SK-N-MC (cell line): ENCODE measurements around the gene HCN3.

Experiments used
- DNase-seq: peaks from one replicate; pipeline ENCODE4 v3.0.0-alpha.2; 2011; ENCODE audit warnings: low read depth, low spot score
- H3K27ac ChIP-seq: fragments of 200-600 bp; sonication (generic); 2 replicates; pipeline ENCODE4 v1.5.1; 2016; ENCODE audit warnings: mixed run types
- H3K36me3 ChIP-seq: fragments of 200-600 bp; sonication (generic); 2 replicates; pipeline ENCODE4 v1.6.1; 2017; ENCODE audit warnings: antibody characterized with exemption, low read length, mixed read lengths; ENCODE audit not compliant: insufficient read depth
- H3K4me3 ChIP-seq: fragments of 200-600 bp; sonication (generic); 2 replicates; pipeline ENCODE4 v1.5.1; 2016
- H3K9ac ChIP-seq: fragments of 200-600 bp; sonication (generic); 2 replicates; pipeline ENCODE4 v1.8.0; 2017; ENCODE audit warnings: mixed run types, mixed read lengths; ENCODE audit not compliant: insufficient read length
- H3K9me3 ChIP-seq: fragments of 200-600 bp; sonication (generic); 2 replicates; pipeline ENCODE4 v1.6.1; 2017; ENCODE audit warnings: low read depth, mild to moderate bottlenecking, antibody characterized with exemption, low read length, moderate library complexity, mixed read lengths
- EZH2 ChIP-seq: fragments of 200-600 bp; sonication (generic); IDR thresholded peaks from one replicate; pipeline ENCODE4 v1.6.1; 2017; ENCODE audit warnings: antibody characterized with exemption
- FOXP2 ChIP-seq: optimal IDR thresholded peaks from 2 replicates; pipeline ENCODE3; 2011; ENCODE audit warnings: mild to moderate bottlenecking, moderate library complexity; ENCODE audit not compliant: insufficient read depth; ENCODE audit errors: extremely low read length, control extremely low read depth
- POLR2AphosphoS5 ChIP-seq: IDR thresholded peaks from 2 replicates; pipeline ENCODE4 v1.6.1; 2012; ENCODE audit warnings: mild to moderate bottlenecking, low read depth, low read length, borderline replicate concordance

HCN3 gene

GRCh38 chr1:155308493-155309422 lies 31.5 kb downstream of the HCN3 start, which contains the start of gene FDPS:
TSS of gene FDPS (plus strand) at chr1:155308866. CDS start at chr1:155309790, 924 bp downstream.
- H3K9me3 ChIP-seq, result no peaks in the 10 kb centered on the region
- peaks cover 35% of the 10 kb centered on the region for H3K36me3 ChIP-seq
- peak within 1 kb of the TSS; percentile 97 for H3K27ac ChIP-seq
- peak within 1 kb of the TSS; percentile 93 for H3K9ac ChIP-seq
- TF ChIP-seq FOXP2, result peak; percentile 72
- TF ChIP-seq POLR2AphosphoS5, result peak; percentile 90
- TF ChIP-seq EZH2, result no peak
- peak within 1 kb of the TSS; percentile 84 for H3K4me3 ChIP-seq
- DNase-seq, result peak; percentile 96

GRCh38 chr1:155309423-155310021 lies 32.3 kb downstream of the HCN3 start:
- Histone ChIP-seq H3K36me3 (peaks cover 39% of the 10 kb centered on the region), H3K4me3 (peak overlapping the region; percentile 84), H3K9ac (peak overlapping the region; percentile 93), H3K27ac (peak overlapping the region; percentile 90), H3K9me3 (no peaks in the 10 kb centered on the region)
- TF ChIP-seq POLR2AphosphoS5 (peak; percentile 45; the same call in 1 of the 2 replicates), FOXP2 (peak; percentile 25), EZH2 (no peak)
- no peak for DNase-seq

- no peak for DNase-seq
- H3K27ac ChIP-seq, result no peak overlapping the region
- no peak overlapping the region for H3K4me3 ChIP-seq
- H3K36me3 ChIP-seq, result peaks cover 56% of the 10 kb centered on the region
- H3K9ac ChIP-seq, result no peak overlapping the region
- TF ChIP-seq FOXP2, result no peak
- TF ChIP-seq EZH2, result no peak
- no peak for TF ChIP-seq POLR2AphosphoS5
- H3K9me3 ChIP-seq, result no peaks in the 10 kb centered on the region
These were observed 36.0 kb downstream of the HCN3 start for GRCh38 chr1:155313261-155313660.

GRCh38 chr1:155316922-155317321 lies 39.7 kb downstream of the HCN3 start:
- peak overlapping the region; percentile 26; the same call in 1 of the 2 replicates for H3K27ac ChIP-seq
- no peak for DNase-seq
- no peaks in the 10 kb centered on the region for H3K9me3 ChIP-seq
- TF ChIP-seq POLR2AphosphoS5 (no peak; the same call in 1 of the 2 replicates), FOXP2 (no peak), EZH2 (no peak)
- peaks cover 47% of the 10 kb centered on the region for H3K36me3 ChIP-seq
- H3K4me3 ChIP-seq, result no peak overlapping the region
- no peak overlapping the region for H3K9ac ChIP-seq

- H3K9ac ChIP-seq, result no peak overlapping the region
- TF ChIP-seq FOXP2, result no peak
- 0 out of 2 replicates have a peak, but pooled peaks have one; percentile 4 for TF ChIP-seq POLR2AphosphoS5
- H3K4me3 ChIP-seq, result no peak overlapping the region
- H3K36me3 ChIP-seq, result peaks cover 38% of the 10 kb centered on the region
- H3K9me3 ChIP-seq, result no peaks in the 10 kb centered on the region
- peak overlapping the region; percentile 61; the same call in 1 of the 2 replicates for H3K27ac ChIP-seq
- DNase-seq, result no peak
These were observed 40.8 kb downstream of the HCN3 start for GRCh38 chr1:155318082-155318481.

GRCh38 chr1:155319536-155319935 lies 42.3 kb downstream of the HCN3 start:
- H3K27ac ChIP-seq, result peak overlapping the region; percentile 84
- no peak overlapping the region for H3K9ac ChIP-seq
- peaks cover 28% of the 10 kb centered on the region for H3K36me3 ChIP-seq

GRCh38 chr1:155320252-155320651 lies 43.0 kb downstream of the HCN3 start:
- Histone ChIP-seq H3K9ac (peak overlapping the region; percentile 50), H3K9me3 (no peaks in the 10 kb centered on the region), H3K27ac (peak overlapping the region; percentile 84), H3K4me3 (peak overlapping the region; percentile 79), H3K36me3 (peaks cover 22% of the 10 kb centered on the region)
- no peak for DNase-seq
- no peak for TF ChIP-seq POLR2AphosphoS5
- no peak for TF ChIP-seq EZH2
- TF ChIP-seq FOXP2, result no peak

More at GRCh38 chr1:155319536-155319935, 42.3 kb downstream of the HCN3 start:
- H3K9me3 ChIP-seq, result no peaks in the 10 kb centered on the region
- TF ChIP-seq FOXP2 (no peak), POLR2AphosphoS5 (no peak; the same call in 1 of the 2 replicates), EZH2 (no peak)
- no peak overlapping the region for H3K4me3 ChIP-seq
- DNase-seq, result no peak
